HG02938 (cell line): ENCODE data around the gene TBX3.
"Not testable (repeated sequence)": the region's sequence is repeated elsewhere in the genome, so short reads cannot be mapped to it uniquely, and the experiment has no call there.

Source experiments
- ATAC-seq: cut with Tn5 transposase; IDR thresholded peaks from one replicate; pipeline ENCODE4 v1.9.1; 2021; ENCODE audit warnings: mild to moderate bottlenecking, moderate library complexity; ENCODE audit not compliant: unreplicated experiment

The TBX3 gene

DNA sequence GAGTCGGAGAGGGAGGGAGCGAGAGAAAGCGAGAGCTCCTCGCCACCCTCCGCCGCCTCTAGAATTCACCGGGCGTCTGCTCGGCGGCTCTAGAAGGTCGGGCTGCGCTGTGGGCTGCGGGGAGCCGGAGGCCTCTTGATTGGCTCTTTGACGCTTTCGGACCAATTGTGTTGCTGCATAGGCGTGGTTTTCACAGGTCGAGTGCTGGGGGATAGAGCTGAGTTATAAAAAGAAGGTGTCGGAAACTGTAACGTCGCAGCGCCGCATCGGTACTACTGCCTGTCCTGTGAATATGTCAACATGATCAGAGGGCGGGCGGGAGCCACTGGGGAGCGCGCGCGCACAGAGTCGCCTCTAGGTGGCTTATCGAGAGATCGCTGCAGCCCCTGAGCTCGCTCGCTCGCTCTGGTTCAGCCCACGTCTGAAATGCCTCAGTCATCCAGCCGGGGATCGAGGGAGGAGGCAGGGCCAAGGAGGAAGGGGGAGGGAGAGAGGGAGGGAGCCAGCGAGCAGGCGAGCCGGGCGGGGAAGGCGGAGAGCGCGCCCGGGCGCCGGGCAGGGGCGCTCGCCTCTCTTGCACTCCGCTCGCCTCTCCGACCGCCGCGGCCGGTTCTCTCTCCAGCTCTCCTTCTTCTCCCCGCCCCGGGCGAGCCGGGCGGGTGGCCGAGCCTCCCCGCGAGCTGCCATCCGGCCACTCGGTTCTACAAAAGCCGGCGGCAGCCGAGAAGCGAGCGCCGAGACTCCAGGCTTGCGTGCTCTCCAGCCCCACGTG, at the start of gene TBX3:
Gene TBX3 (minus strand): TSS at position 78 of the 772 bp plus-strand sequence. CDS start 975 bp downstream, outside the sequence.
- ATAC-seq: no peak

DNA sequence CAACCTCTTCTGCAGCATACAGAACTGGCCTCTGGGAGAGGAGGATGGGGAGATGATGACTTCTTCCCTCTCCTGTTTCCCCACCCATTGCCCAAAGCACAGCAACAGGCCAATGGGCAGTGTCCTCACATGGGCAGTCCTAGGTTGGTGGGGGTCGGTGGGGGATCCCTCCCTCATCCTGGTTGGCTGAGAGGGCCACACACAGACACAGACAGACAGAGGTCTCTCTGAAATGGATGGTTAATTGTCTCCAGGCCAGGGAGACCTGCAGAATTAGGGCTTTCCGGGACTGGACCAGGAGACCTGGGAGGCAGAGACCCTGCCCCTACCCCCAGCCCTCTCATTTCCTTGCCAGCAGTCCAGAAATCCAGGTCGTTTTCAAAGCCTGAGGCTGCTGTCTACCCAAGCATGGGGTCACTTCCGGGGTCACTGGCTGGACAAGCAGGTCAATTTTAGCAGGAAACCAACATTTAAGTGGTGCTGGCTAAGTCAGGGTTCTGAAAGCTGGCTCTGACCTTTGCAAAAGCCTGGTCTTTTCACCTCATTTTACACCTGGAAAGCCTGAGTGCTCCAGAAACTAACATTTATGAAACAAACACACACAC, 48.6 kb upstream of the TBX3 start:
- ATAC-seq: no peak

DNA sequence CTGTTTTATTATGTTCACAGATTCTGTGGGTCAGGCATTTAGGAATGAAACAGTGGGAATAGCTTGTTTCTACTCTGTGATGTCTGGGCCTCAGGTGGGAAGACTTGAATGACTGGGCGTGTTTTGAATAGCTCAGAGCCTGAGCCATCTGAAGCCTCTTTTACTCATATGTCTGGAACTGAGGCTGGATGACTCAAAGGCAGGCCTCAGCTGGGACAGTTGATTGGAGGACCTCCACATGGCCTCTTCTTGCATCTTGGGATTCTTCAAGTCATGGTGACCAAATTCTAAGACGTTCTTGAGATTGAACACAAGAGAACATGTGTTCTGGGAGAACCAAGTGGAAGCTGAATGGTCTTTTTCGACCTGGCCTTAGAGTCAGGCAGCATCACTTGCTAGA, 45.8 kb upstream of the TBX3 start:
- ATAC-seq: no peak

DNA sequence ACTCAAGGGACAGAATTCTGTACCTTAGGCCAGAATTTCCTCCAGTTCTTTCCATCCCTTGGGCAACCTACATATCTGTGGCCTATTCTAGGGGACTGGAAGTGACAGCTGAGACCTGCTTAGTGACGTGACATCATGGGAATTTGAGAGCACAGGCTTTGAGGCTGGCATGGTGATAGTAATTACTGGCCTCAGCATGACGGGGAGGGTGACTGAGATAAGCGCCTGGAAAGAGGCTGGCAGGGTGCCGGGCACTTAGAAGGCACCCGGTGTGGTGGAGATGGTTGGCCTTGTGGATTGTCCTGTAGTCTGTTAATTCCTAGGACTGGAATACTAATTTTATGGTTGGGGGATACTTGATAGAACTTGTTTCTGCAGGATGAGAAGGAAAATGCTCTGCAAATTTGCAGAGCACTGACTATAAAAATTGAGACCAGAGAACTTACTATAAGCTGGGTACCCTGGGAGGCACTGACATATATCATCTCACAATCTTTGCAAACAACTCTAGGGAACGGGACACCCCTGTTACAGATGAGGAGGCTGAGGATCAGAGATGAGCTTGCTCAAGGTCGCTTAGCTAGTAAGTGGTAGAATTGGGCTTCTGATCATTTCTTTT, 42.2 kb upstream of the TBX3 start:
- ATAC-seq: no peak

DNA sequence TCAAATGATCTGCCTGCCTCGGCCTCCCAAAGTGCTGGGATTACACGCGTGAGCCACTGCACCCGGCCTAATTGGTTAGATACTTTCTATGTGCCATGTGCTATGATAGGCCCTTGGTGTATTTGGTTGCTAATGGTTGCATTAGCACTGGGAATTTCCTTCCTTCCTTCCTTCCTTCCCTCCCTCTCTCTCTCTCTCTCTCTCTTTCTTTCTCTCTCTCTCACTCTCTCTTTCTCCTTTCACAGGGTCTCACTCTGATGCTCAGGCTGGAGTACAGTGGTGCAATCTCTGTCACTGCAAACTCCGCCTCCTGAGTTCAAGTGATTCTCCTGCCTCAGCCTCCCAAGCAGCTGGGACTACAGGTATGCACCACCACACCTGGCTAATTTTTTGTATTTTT, 38.2 kb upstream of the TBX3 start:
- ATAC-seq: not testable (repeated sequence)

DNA sequence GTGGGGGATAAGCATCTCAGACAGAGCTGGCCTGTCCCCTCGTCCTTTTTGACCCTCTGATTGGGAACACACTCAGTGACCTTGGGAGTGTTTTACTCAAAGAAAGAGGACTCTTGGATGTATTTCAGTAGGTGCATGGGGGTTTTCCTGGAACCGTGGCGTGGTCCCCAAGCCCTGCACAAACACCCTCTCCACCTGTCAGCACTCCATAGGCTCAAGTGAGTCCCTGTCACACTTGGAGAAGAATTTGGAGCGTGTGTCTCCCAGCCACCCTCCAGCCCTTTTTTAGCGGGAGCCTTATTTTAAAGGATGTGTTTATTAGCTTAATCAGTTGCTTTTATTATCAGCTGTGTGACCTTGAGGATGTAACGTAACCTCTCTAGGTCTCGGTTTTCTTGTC, 37.3 kb upstream of the TBX3 start:
- no peak for ATAC-seq

DNA sequence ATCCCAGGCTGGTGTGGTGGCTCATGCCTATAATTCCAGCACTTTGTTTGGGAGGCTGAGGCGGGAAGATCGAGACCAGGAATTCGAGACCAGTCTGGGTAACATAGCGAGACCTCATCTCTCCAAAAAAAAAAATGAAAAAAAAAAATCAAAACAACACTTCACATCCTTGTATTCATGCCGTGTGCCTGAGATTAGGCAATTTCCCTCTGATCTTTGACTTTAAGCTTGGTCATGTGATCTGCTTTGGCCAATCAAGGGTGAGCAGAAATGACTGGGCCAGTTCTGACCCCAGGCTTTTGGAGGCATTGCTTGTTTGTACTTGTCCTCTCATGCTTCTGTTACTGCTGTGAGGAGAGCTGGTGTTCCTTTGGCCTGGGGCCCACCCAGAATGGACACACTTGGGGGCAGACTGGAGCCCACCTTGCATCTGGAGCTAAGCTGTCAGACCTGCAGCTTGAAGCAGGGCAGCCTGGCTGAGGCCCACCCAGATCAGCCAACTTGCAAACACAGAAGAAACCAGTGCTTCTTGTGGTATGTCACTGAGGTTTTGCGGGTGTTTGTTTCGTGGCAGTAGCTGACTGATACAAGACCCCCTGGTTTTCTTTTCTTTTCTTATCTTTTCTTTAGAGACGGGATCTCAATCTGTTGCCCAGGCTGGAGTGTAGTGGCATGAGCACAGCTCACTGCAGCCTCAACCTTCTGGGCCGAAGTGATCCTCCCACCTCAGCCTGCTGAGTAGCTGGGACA, 29.7 kb upstream of the TBX3 start:
- no peak for ATAC-seq

DNA sequence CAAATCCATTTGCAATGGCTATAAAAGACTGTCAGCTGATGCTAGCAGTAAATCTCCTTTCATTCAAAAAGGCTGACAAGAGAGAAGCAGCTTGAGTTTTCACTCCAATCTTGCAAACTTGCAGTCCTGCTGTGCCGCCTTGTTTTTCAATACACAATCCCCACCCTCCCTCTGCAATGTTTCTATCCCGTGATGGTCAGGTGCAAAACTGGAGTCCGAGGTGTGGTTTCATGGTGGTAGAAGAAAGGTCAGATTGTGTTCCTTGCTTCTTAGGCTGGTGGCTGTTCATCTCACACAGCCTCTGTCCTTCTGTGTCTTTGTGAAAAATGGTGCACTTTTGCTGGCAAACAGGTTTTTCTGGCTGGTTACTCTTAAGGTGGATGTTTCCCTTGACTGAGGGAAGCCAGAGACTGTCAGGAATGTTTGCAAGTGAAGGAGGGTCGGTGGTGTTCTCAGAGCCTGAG, 27.7 kb upstream of the TBX3 start:
- no peak for ATAC-seq

DNA sequence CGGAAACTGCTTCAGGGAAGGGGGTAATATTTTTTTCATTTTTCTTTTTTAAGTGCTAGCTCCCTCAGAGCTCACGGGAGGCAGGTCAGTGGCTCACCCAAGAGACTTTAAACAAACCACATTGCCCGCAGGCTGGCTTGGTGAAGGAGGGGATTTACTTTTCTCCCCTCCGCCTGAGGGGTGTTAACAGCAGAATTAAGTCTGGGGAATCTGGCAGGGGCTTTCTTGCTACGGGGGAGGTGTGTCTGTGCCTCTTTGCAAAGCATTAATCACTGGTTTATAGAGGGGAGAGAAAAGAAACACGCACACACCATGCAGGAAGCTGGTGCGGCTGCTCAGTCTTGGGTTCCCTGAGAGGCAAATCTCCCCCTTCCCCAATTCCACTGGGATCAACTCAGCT, 26.2 kb upstream of the TBX3 start:
- no peak for ATAC-seq

DNA sequence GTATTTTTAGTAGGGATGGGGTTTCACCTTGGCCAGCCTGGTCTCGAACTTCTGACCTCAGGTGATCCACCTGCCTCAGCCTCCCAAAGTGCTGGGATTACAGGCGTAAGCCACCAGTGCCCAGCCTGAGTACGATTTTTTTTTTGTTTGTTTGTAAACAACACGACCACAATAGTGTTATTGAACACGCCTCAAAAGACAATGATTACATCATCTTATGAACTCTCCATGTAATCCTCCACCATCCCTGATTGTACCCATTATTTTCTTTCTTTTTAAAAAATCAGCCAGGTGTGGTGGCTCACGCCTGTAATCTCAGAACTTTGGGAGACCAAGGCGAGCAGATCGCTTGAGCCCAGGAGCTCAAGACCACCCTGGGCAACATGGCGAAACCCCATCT, 25.1 kb upstream of the TBX3 start:
- no peak for ATAC-seq

DNA sequence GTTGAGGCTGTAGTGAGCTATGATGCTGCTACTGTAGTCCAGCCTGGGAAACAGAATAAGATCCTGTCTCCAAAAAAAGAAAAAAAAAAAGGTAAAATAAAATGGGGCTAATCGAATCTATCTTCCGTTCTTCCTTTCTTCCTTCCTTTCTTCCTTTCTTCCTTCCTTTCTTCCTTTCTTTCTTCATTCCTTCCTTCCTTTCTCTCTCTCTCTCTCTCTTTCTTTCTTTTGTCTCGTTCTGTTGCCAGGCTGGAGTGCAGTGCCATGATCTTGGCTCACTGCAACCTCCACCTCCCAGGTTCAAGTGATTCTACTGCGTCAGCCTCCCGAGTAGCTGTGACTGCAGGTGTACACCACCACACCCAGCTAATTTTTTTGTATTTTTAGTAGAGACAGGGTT, 24.6 kb upstream of the TBX3 start:
- not testable (repeated sequence) for ATAC-seq

DNA sequence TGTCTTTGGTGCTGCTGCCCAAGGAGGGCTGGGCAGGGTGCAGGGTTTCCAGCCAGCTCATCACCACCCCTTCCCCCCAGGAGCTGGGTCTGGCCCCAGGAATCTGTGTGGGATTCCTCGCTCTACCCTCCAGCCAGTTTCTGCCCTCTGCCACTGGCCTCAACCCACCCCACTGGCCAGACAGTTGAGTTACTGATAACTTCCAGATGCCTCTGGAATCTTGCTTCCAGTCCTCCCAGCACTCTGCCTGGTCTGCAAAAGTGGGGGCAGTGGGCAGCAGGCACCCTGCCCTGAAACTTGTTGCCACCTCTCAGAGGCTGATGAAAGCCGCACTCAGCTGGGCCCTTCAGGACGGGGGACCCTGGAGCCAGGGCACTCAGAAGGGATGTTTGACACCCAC, 20.1 kb upstream of the TBX3 start:
- ATAC-seq: no peak

DNA sequence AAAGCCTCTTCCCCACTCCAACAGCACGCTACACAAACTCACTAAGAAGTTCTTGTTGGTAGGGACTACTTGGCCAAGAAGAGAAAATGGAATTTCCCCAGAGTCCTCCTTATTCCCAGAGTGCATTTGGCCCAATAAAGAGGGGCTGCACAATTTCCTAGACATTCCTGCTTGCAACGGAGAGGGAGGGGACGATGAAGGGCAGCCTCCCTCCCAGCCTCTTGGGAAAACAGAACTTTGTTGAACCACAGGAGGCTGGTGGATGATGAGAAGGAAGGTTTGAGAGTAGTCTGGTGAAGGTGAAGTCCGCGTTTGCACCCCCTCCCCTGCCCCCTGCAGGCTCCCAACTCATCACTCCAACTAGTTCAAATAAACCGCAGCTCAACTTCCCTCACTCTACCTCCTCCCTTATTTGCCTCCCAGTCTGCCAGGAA, 19.1 kb upstream of the TBX3 start:
- no peak for ATAC-seq

DNA sequence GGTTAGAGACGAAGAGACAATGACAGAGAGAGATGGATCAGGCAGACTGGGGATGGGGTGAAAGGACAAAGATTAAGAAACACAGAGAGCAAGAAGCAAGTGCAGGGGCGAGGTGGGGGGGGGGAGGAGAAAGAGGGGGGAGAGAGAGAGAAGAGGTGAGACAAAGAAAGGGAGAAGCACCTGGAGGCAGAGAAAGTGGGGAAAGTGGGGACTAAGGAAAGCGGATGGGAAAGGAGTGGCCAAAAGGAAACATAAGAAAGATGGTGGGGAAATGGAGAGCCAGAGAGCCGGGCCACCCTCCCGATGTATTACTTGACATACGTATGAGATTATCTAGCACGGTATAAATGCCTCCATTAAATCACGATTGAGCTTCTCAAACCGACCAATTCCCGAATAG, 18.5 kb upstream of the TBX3 start:
- ATAC-seq: no peak

DNA sequence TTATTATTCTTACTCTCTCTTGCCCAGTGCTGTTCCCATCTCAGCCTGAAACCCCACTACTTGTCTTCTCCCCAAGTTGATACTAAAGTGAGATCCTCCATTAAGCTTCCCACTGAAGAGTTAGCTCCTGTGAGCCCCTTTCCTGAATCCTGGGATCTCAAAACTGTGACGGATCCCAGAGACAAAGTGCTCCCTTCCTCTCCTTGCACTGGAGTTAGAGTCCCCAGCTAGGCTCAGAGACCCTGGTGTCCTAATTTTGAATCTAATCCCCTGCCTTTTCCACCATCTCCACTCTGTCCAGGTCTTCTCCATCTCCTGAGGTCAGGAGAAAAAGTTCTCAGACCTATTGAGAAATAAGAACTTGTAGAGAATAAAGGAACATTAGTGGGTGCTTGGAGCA, 17.6 kb upstream of the TBX3 start:
- no peak for ATAC-seq

DNA sequence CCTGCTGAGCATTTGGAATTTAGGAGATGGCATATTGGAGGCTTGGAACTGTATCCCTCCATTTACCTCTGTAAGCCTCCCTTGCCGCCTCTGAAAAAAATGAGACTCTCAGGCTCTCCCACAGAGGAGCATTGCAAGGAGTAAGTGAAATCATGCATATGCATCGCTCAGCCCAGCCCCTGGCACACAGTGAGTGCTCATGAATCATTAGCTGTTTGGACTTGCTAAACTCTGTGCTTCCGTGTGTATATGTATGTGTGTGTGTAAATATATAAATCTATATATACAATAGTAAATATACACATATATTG, 17.1 kb upstream of the TBX3 start:
- no peak for ATAC-seq

DNA sequence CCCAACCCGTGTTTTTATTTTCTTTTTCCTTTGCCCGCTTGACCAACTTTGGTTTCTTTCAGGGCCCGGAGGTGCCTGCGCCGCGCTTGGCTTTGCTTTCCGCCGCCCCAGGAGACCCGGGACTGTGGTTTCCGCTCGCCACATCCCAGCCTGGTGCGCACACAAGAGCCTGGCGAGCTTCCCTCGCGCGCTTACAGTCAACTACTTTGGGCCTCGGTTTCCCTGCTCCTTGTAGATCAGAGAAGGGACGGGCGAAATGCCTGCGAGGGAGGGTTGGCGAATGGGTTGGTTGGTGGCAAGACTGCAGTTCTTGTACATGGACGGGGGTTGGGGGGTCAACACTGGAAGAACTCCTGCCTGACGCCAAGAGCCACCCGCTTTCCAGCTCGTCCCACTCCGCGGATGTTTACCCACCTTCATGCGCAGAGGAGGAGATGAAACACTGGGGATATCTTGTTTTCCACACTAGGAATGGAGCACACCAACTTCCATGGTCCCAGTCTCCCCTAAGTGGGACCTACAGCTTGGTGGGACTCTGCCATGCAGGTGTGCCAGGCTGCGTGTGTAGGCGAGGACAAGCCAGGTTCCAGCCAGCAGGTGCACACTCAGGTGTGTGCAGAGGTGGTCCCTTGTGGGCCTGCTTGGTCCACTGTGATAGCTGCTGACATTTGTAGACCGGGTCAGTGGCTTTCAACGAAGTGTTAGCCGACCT, 16.6 kb upstream of the TBX3 start:
- ATAC-seq: no peak

DNA sequence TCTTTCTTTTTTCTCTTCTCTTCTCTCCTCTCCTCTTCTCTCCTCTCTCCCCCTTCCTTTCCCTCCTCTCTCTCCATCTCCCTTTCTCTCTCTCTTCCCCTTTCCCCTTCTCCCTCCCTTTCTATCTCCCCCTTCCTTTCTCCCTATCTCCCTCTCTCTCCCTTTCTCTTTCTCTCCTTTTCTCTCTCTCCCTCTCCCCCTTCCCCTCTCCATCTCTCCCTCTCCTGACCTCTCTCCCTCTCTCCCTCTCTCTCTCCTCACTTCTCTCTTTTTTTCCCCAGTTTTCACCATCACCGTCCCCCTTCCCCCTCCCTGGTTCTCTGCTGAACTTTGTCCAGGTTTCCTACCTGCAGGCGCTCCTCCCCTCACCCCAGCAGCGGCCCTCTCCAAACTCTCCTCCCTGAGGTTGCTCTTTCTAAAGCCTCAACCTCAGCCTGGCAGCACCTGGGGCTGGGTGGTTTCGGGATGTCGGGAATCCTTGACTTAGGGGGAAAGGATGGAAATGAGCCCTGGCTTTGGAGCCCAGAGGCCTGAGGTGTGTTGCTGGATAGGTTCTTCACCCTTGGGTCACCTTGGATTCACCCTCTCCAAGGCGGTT, 14.7 kb upstream of the TBX3 start:
- no peak for ATAC-seq

DNA sequence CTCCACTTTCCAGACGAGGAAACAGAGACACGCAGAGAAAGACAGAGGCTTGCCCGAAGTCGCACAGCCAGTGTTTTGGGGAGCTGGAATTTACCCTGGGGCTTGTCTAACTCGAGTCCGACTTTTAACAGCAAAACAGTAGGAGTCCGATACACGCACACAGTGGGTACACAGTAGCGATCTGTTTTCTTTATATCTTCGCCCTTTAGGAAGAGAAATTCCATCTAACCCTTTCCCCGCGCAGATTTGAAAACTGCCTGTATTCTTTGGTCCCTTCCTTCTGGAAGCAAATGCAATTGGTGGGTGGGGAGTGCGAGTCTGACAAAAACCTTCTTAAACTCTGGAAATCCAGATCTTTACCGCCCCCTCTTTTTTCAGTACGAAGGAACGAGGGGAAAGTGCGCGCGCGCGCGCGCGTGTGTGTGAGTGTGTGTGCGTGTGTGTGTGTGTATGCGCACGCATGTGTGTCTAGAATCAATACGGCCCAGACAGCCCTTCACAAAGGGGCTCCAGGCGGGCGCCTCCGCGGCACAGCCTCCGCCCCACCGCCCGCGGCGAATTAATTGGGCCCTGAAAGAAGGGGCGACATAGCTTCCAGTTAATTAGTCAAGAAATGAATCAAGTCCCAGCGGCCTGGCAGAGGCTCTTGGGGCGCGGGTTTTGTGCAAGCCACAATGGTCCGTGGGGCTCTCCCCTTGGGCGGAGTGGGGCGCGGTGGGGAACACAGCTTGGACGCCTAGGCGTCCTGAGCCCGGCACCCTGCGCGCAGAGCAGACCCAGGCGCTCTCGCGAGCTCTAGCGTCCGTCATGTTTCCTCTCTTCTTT, 14.0 kb upstream of the TBX3 start:
- ATAC-seq: no peak

DNA sequence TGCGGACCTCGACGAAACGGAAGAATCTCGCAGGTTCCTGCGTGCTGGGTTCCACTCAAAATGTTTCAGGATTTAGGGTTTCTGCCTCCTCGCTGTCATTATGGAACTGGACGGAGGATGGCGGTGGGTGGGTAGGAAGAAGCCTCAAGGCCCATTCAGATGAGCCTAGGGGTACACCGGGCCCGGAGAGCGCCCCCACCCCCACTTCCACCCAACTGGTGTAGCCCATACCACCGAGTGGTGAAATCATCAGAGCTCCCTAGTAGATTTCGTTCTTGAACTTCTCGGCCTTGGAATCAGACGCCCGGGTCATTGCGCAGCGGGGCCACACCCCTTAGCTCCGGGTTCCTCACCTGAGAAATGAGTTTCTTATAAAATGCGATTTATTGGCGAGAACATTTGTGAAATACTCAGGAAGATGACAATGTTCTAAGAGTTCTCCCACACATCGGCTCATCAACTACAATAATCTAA, 13.3 kb upstream of the TBX3 start:
- no peak for ATAC-seq
